ENCODE results near the gene PDE4D. TPM values are rescaled to one million over a fixed set of nuclear protein-coding genes. Genes with fewer than 3 reads are reported as not detected.

Gene PDE4D
- total RNA-seq, 1 donor from 2014 or later: 2.3 TPM

- H3K27ac Mint-ChIP-seq: no peak overlapping the region
- H3F3A ChIP-seq (ENCODE audit: low read depth): peaks cover 20% of the 10 kb centered on the region
- peaks cover 35% of the 10 kb centered on the region for H3K4me1 Mint-ChIP-seq
Observed at GRCh38 chr5:59361454-59361853, 532.1 kb downstream of the PDE4D start.

DNA sequence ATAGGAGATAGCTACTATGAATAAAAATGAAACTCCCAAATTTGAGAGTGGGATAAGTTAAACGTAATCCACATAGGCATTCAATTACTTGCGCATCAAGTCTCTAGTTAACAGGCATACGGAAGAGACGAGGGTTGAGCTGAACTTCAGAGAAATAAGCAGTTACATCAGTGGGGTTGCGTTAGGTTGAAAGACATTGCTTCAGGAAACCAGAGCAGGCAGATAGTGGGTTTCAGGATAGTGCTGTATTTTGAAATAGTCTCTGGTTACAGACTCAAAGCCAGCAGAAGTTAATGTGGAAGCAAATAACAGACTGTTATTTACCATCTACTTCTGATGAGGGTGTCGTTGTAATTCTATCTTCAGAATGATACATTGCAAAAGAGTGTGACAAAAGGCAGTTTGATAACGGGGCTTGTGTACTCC, 533.4 kb downstream of the PDE4D start:
- H3K4me1 ChIP-seq: peaks cover 42% of the 10 kb centered on the region
- no peak overlapping the region for H2AFZ ChIP-seq (replicated peaks)
- Mint-ChIP-seq H3K4me1 (peaks cover 36% of the 10 kb centered on the region), H3K27ac (no peak overlapping the region), H3K9me3 (no peaks in the 10 kb centered on the region), H3K36me3 (no peaks in the 10 kb centered on the region), H3K4me3 (no peak overlapping the region), H3K27me3 (ENCODE audit: insufficient read depth, low read depth) (no peaks in the 10 kb centered on the region)
- no peaks in the 10 kb centered on the region for H4K20me1 ChIP-seq (ENCODE audit: low read depth)
- no peaks in the 10 kb centered on the region for H3K27me3 ChIP-seq
- TF ChIP-seq EZH2phosphoT487 (IDR thresholded peaks at IDR 0.05) (no peak), EZH2 (IDR thresholded peaks at IDR 0.05) (no peak), CTCF (IDR thresholded peaks at IDR 0.05) (no peak)
- H3K36me3 ChIP-seq: no peaks in the 10 kb centered on the region
- no peak overlapping the region for H3K4me3 ChIP-seq
- no peak overlapping the region for H3K9ac ChIP-seq
- no peak overlapping the region for H3K4me2 ChIP-seq
- H3K79me2 ChIP-seq (ENCODE audit: low read depth): no peaks in the 10 kb centered on the region
- H3K9me3 ChIP-seq (ENCODE audit: low read depth): no peaks in the 10 kb centered on the region
- no peak overlapping the region for H3K27ac ChIP-seq
- no peak for DNase-seq (ENCODE audit: low spot score)
- peaks cover 21% of the 10 kb centered on the region for H3F3A ChIP-seq (ENCODE audit: low read depth)

More at GRCh38 chr5:59361454-59361853, 532.1 kb downstream of the PDE4D start:
- TF ChIP-seq EZH2 (IDR thresholded peaks at IDR 0.05) (no peak), EZH2phosphoT487 (IDR thresholded peaks at IDR 0.05) (no peak), CTCF (IDR thresholded peaks at IDR 0.05) (no peak)
- Mint-ChIP-seq H3K36me3 (no peaks in the 10 kb centered on the region), H3K27me3 (ENCODE audit: insufficient read depth, low read depth) (no peaks in the 10 kb centered on the region), H3K9me3 (no peaks in the 10 kb centered on the region), H3K4me3 (no peak overlapping the region)
- Histone ChIP-seq H3K79me2 (ENCODE audit: low read depth) (no peaks in the 10 kb centered on the region), H2AFZ (replicated peaks) (no peak overlapping the region), H3K4me3 (no peak overlapping the region), H3K4me2 (no peak overlapping the region), H3K4me1 (peaks cover 39% of the 10 kb centered on the region), H3K9me3 (ENCODE audit: low read depth) (no peaks in the 10 kb centered on the region), H3K9ac (no peak overlapping the region), H3K27me3 (no peaks in the 10 kb centered on the region), H4K20me1 (ENCODE audit: low read depth) (no peaks in the 10 kb centered on the region), H3K27ac (no peak overlapping the region), H3K36me3 (no peaks in the 10 kb centered on the region)
- no peak for DNase-seq (ENCODE audit: low spot score)

DNA sequence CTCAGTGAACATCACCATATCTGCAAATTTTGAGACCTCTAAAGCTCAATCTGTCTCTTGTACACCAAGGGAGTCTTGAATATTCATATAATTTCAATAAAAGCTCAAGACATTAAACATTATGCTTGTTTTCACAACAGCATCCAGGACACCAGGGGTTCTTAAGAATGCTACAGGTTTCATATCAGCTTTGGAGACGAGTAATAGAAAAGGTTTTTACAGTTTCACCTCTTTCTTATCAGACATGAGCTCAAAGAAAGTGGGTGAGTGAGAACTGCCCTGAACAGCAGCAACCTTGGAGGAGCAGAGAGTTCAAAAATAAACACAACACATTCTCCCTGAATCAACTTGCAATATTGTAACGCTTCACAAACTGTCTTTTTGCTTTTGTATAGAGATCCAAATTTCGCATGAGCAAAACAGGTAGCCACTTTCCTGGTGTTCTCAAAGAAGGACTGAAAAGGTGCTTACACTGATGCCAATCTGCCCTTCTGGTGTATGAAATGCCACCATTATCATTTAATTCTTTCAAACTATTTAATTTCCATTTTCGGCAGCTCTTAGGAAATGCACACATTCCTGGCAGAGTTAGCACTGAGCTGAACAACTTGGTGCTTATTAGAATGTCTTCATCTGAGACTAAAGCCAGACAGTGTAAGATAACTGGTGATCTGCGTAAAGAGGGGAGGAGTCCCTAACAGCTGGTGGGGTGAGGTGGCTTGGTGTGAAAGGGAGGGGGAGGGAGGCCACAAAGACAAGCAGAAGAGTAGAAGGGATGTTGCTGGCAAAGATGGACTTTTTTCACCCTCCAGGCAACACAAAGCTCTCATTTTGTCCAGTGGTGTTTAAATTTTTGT, 535.3 kb downstream of the PDE4D start:
- Histone ChIP-seq H3K4me1 (peaks cover 42% of the 10 kb centered on the region), H4K20me1 (ENCODE audit: low read depth) (no peaks in the 10 kb centered on the region), H3K4me3 (no peak overlapping the region), H3K27ac (no peak overlapping the region), H3K9me3 (ENCODE audit: low read depth) (no peaks in the 10 kb centered on the region), H3F3A (ENCODE audit: low read depth) (peaks cover 21% of the 10 kb centered on the region), H3K4me2 (peak overlapping the region; percentile 50), H3K27me3 (no peaks in the 10 kb centered on the region), H2AFZ (replicated peaks) (peak overlapping the region; percentile 56), H3K36me3 (no peaks in the 10 kb centered on the region), H3K9ac (no peak overlapping the region), H3K79me2 (ENCODE audit: low read depth) (no peaks in the 10 kb centered on the region)
- Mint-ChIP-seq H3K27me3 (ENCODE audit: insufficient read depth, low read depth) (peaks cover 3% of the 10 kb centered on the region), H3K36me3 (no peaks in the 10 kb centered on the region), H3K4me1 (peaks cover 36% of the 10 kb centered on the region), H3K9me3 (no peaks in the 10 kb centered on the region), H3K4me3 (peak overlapping the region; percentile 51), H3K27ac (peak overlapping the region; percentile 39)
- TF ChIP-seq EZH2 (IDR thresholded peaks at IDR 0.05): no peak
- no peak for TF ChIP-seq EZH2phosphoT487 (IDR thresholded peaks at IDR 0.05)
- no peak for TF ChIP-seq CTCF (IDR thresholded peaks at IDR 0.05)
- DNase-seq (ENCODE audit: low spot score): peak; percentile 43

Measured in neural progenitor cell (in vitro differentiated cells).